DMS79 (cell line): Measurements from ENCODE around the gene DARS2.
A peak's percentile ranks its signal among the peaks of the same experiment; 100 is the strongest.
"Not testable (repeated sequence)": the region's sequence is repeated elsewhere in the genome, so short reads cannot be mapped to it uniquely, and the experiment has no call there.

Experiments used
- DNase-seq: peaks from one replicate; lab custom pipeline; 2025; lab: John Stamatoyannopoulos, UW

The DARS2 gene

DNA sequence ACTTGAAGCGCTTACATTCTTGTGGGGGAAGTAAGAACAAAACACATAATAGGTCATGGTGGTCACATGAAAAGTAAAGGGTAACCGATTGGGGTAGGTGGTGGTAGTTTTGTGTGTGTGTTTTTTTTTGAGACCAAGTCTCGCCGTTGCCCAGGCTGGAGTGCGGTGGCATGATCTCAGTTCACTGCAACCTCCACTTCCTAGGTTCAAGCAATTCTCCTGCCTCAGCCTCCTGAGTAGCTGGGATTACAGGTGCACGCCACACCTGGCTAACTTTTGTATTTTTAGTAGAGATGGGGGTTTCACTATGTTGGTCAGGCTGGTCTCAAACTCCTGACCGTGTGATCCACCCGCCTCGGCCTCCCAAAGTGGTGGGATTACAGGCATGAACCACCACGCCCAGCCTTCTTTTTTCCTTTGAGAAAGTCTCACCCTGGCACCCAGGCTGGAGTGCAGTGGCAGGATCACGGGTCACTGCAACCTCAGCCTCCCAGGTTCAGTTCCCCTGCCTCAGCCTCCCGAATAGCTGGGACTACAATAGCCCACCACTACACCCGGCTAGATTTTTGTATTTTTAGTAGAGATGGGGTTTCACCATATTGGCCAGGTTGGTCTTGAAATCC lies 37.8 kb downstream of the DARS2 start:
- DNase-seq, result not testable (repeated sequence)

DNA sequence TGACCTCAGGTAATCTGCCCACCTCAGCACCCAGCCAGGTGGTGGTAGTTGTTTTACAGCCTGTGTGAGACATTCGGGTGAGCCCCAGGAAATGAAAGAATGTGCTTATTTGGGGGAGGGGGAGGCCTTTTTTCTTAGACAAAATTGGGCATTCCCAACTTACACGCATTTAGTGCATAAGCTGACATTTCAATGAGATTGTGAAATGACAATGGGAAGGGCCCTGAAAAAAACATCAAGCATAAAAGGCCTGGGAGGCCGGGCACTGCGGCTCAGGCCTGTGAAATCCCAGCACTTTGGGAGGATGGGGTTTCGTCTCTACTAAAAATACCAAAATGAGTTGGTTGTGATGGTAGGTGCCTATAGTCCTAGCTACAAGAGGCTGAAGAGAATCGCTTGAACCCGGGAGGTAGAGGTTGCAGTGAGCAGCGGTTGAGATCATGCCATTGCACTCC lies 38.3 kb downstream of the DARS2 start:
- no peak for DNase-seq

GRCh38 chr1:173863224-173864161 lies 39.0 kb downstream of the DARS2 start:
- DNase-seq, result no peak

- no peak for DNase-seq
These were observed 39.9 kb downstream of the DARS2 start for GRCh38 chr1:173864179-173864867.

GRCh38 chr1:173865468-173866164 lies 41.1 kb downstream of the DARS2 start:
- no peak for DNase-seq

DNA sequence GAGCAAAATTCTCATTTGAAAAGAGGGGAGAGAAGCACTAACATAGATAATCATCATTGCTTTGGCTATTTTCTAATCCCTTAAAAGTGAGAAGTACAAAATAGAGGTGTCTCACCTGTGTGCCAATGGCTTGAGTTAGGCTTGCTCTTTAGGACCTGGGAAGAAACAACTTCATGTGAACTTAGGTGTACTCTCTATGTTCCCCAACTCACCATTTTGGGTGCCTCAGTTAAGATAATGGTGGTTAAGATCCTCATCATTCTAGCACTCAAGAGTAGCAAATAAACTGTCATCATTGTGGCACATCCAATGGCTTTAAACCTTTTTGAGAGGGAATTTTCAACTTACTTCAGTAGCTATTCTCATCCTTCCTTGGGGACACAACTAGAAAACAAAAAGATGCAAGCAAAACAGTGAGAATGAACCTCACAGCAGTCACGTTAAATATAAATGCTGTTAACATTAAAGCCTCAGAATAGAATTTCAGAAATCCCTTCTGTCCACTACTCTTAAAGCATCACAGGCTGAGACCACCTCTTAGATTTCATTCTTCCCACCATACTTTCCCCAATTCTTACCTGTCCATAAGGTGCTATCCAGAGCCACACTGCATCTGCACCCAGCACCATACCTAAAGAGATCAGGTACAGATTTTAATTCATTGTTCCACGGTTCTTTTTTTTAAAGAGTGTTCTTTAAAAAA lies 42.1 kb downstream of the DARS2 start:
- no peak for DNase-seq

- DNase-seq, result peak; percentile 71
These were observed 42.8 kb downstream of the DARS2 start for GRCh38 chr1:173867141-173867752.

DNA sequence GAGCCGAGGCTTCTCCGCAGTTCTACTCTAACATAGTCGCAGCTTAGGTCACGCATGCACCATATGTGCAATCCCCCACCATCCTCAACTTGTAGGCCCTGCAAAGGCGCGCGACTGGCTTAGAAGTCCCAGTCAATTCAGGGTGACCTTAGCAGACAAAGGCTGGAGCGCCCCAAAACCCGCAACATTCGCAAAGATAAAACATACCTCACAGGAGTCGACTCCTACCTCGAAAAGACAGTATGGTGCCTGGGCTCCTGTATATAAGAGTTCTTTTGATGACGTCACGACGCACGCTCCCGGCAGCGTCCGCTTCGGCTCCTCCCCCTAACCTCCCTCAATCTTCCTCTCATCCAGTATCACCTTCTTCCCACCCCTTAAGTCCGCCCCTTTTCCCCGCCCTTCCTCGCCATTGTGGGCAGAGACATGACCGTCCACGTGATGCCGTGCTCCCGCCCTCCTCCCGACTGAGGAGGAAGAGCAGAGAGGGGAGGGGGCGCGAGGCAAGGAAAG lies 43.3 kb downstream of the DARS2 start, which contains the start of gene GAS5:
GAS5 (minus strand) TSS at position 237 of the 513 bp plus-strand sequence.
- peak; percentile 100 for DNase-seq

- peak; percentile 86 for DNase-seq
These were observed 44.0 kb downstream of the DARS2 start, which contains the start of gene ZBTB37 for GRCh38 chr1:173868266-173869020. Gene ZBTB37 (plus strand): TSS chr1:173868380. CDS start chr1:173870226, 1,846 bp downstream.

DNA sequence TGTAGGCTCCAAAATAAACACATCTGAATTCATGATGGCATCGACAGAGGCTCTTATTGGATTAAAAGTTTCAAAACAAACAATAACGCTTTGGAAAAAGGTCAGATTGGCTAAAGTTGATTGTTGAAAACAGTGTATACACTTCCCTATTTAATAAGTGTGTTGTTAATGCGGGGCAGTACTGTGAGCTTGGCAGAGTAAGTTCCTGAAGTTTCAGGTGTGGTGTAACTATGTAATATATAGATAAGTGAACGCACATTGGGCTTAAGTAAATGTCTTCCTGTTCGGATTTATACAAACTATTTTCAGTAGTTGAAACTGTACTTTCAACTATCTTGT lies 44.5 kb downstream of the DARS2 start:
- no peak for DNase-seq

DNA sequence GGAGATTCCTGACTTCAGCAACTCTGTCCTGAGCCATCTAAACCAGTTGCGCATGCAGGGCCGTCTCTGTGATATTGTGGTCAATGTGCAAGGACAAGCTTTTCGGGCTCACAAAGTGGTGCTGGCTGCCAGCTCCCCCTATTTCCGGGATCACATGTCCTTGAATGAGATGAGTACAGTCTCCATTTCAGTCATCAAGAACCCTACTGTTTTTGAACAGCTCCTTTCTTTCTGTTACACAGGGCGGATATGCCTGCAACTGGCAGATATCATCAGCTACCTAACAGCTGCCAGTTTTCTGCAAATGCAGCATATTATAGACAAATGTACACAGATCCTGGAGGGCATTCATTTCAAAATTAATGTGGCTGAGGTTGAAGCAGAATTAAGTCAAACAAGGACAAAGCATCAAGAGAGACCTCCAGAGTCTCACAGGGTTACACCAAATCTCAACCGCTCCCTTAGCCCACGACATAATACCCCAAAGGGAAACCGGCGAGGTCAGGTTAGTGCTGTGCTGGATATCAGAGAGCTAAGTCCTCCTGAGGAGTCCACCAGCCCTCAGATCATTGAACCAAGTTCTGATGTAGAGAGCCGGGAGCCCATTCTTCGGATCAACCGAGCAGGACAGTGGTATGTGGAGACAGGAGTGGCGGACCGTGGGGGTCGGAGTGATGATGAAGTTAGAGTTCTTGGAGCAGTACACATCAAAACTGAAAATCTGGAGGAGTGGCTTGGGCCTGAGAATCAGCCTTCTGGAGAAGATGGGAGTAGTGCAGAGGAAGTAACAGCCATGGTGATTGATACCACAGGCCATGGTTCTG lies 46.0 kb downstream of the DARS2 start:
- no peak for DNase-seq

DNA sequence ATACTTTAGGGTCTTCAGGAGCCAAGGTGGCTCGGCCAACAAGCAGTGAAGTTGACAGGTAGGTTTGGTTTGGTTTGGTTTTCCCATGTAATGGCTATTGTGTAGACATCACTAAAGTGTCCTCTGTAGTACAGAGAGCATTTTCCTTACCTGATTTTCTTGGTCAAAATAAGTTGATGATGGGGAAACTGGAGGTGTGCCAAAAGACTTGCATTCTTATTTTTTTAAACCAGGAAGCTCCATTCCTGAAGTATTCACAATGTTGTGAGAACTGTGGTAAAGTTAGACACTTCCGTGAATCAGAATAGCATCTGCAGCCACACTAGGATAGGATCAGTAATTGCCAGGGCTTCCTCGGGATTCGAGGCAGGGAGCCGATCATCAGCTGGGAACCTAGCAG lies 46.6 kb downstream of the DARS2 start:
- no peak for DNase-seq

DNA sequence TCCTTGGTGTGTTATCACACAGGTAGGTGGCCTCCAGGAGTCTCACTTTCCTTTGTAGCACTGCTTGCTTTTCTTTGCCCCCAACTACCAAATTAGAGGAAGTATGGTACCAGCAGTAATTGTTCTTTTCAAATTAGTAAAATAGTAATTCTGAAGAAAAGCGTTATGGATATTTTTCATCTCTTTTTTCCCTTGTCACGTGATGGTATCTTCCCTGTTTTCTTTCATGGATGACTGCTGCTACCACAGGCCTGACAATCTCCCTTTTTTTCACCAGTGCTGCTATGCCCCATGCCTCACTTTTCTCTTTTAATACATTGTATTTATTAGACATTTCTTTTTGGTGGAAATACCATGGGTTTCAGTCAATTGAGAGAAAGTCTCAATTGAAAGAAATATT lies 47.0 kb downstream of the DARS2 start:
- DNase-seq, result no peak

GRCh38 chr1:173876732-173877131 lies 52.3 kb downstream of the DARS2 start:
- DNase-seq, result no peak

DNA sequence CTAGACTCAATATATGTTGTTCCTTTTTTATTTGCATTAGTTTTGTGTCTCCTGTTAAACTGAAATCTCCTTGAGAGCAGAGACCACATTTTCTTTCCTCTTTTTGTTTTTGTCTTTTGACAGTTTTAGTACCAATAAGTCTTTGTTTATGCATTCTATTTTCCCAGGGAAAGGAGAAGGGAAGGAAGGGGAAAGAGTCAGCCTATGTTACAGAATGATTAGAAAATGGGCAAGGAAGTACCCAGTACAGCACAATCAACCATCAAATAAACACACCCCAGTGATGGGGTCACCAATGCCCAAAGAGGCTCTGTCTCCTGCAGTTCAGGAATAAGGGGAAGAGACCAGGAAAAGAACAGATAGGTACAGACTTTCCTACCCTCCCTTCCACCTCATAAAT lies 53.8 kb downstream of the DARS2 start:
- no peak for DNase-seq

- DNase-seq, result not testable (repeated sequence)
These were observed 56.6 kb downstream of the DARS2 start for GRCh38 chr1:173881117-173881516.

- DNase-seq, result no peak
These were observed 60.2 kb downstream of the DARS2 start for GRCh38 chr1:173884701-173885100.

GRCh38 chr1:173886746-173887611 lies 62.5 kb downstream of the DARS2 start:
- DNase-seq, result no peak
